B cell (primary cell): ENCODE measurements around the gene THUMPD3. TPM values are rescaled to one million over a fixed set of nuclear protein-coding genes. Genes with fewer than 3 reads are reported as not detected.

Source experiments
- ATAC-seq: fragments of 200-7000 bp; cut with Tn5 transposase; one replicate; pipeline ENCODE4 v1.10.0; 2021; ENCODE audit warnings: low read depth, mild to moderate bottlenecking, moderate number of reproducible peaks, moderate library complexity
- CTCF ChIA-PET: fragments of 350-600 bp; sonication (Branson Sonifier 250); formaldehyde crosslinking; loops from one replicate; lab custom pipeline; 2021; ENCODE audit warnings: antibody characterized with exemption, inconsistent platforms; lab: Charles Lee
- POLR2A ChIA-PET: fragments of 350-600 bp; sonication (Branson Sonifier 250); formaldehyde crosslinking; loops from one replicate; lab custom pipeline; 2021; ENCODE audit warnings: antibody characterized with exemption; lab: Charles Lee
- DNase-seq: peaks from one replicate; pipeline ENCODE4 v3.0.0; 2013
- H2AFZ ChIP-seq: 2 replicates; pipeline ENCODE4 v1.6.1; 2012; ENCODE audit warnings: mild to moderate bottlenecking, low read depth, low read length; ENCODE audit not compliant: insufficient read depth, poor library complexity, severe bottlenecking
- H3K27ac ChIP-seq, 2 donors: 1 replicate in 1 of 2; 2 replicates in 1 of 2; pipeline ENCODE4 v1.5.1; 2012 to 2013; ENCODE audit warnings: low read length in 2 of 2, mild to moderate bottlenecking in 2 of 2, moderate library complexity in 1 of 2
- H3K27me3 ChIP-seq, 4 experiments: fragments of 200-600 bp in 1 of 4; sonication (generic) in 1 of 4; replicated peaks in 1 of 4; 1 replicate in 2 of 4; 2 replicates in 2 of 4; pipeline versions ENCODE4 v1.6.1 to v1.7.0; 2013 to 2016; ENCODE audit warnings: low read length in 3 of 4, mild to moderate bottlenecking in 2 of 4, mixed read lengths in 1 of 4, moderate library complexity in 1 of 4; ENCODE audit not compliant: insufficient read depth in 4 of 4, control insufficient read depth in 3 of 4; ENCODE audit errors: control extremely low read depth in 1 of 4
- H3K36me3 ChIP-seq, 2 experiments: replicated peaks in 1 of 2; 1 replicate in 1 of 2; 2 replicates in 1 of 2; pipeline versions ENCODE4 v1.6.1 to v1.7.1; 2013; ENCODE audit warnings: low read length in 1 of 2; ENCODE audit not compliant: insufficient read depth in 2 of 2, control insufficient read depth in 1 of 2; ENCODE audit errors: control extremely low read depth in 1 of 2, extremely low read depth in 1 of 2
- H3K4me1 ChIP-seq, 2 donors: fragments of 200-600 bp in 1 of 2; sonication (generic) in 1 of 2; 1 replicate in 1 of 2; 2 replicates in 1 of 2; pipeline versions ENCODE4 v1.5.1 to v1.6.1; 2013 to 2017; ENCODE audit warnings: low read length in 2 of 2; ENCODE audit not compliant: control insufficient read depth in 2 of 2, insufficient read depth in 2 of 2
- H3K4me2 ChIP-seq: replicated peaks from 2 replicates; pipeline ENCODE3; 2012; ENCODE audit warnings: mild to moderate bottlenecking, low read depth, low read length; ENCODE audit not compliant: poor library complexity, severe bottlenecking
- H3K4me3 ChIP-seq, 5 experiments: fragments of 200-600 bp in 1 of 5; sonication (generic) in 1 of 5; 1 replicate in 3 of 5; 2 replicates in 2 of 5; pipeline versions ENCODE4 v1.5.1 to v1.7.0; 2011 to 2016; ENCODE audit warnings: low read length in 4 of 5, mild to moderate bottlenecking in 4 of 5, low read depth in 2 of 5, control low read depth in 1 of 5, moderate library complexity in 1 of 5; ENCODE audit not compliant: insufficient read depth in 1 of 5; ENCODE audit errors: control extremely low read depth in 1 of 5, extremely low read depth in 1 of 5
- H3K79me2 ChIP-seq: fragments of 200-600 bp; sonication (generic); one replicate; pipeline ENCODE4 v1.6.0; 2016; ENCODE audit warnings: low read length; ENCODE audit not compliant: control insufficient read depth, insufficient read depth
- H3K9ac ChIP-seq: fragments of 200-600 bp; sonication (generic); 2 replicates; pipeline ENCODE4 v1.6.1; 2017; ENCODE audit warnings: mild to moderate bottlenecking, low read length, moderate library complexity
- H3K9me3 ChIP-seq, 3 donors: one replicate each; pipeline versions ENCODE4 v1.6.1 to v1.7.1; 2013; ENCODE audit warnings: low read length in 2 of 3; ENCODE audit not compliant: control insufficient read depth in 2 of 3, insufficient read depth in 1 of 3; ENCODE audit errors: control extremely low read depth in 1 of 3
- H4K20me1 ChIP-seq: 2 replicates; pipeline ENCODE4 v1.6.0; 2012; ENCODE audit warnings: mild to moderate bottlenecking, low read length; ENCODE audit not compliant: insufficient read depth, control insufficient read depth, poor library complexity, severe bottlenecking
- H3K27ac Mint-ChIP-seq: one replicate; pipeline ENCODE4 v1.8.0; 2021; ENCODE audit warnings: mixed read lengths
- H3K27me3 Mint-ChIP-seq: one replicate; pipeline ENCODE4 v1.8.0; 2021; ENCODE audit warnings: mixed read lengths
- H3K4me1 Mint-ChIP-seq: one replicate; pipeline ENCODE4 v1.8.0; 2021; ENCODE audit warnings: mixed read lengths
- H3K4me3 Mint-ChIP-seq: one replicate; pipeline ENCODE4 v1.8.0; 2021; ENCODE audit warnings: mixed read lengths
- H3K9me3 Mint-ChIP-seq: one replicate; pipeline ENCODE4 v1.8.0; 2022; ENCODE audit warnings: mixed read lengths; ENCODE audit not compliant: insufficient read depth
- EZH2 ChIP-seq: IDR thresholded peaks from 2 replicates; pipeline ENCODE4 v1.6.1; 2012; ENCODE audit warnings: borderline replicate concordance, low read depth, mild to moderate bottlenecking, moderate library complexity, low read length; ENCODE audit not compliant: insufficient read depth, poor library complexity, severe bottlenecking
- WGBS: methylation state at CpG from one replicate; pipeline ENCODE4 v1.1.5; 2013; ENCODE audit warnings: missing lambda C conversion rate; ENCODE audit not compliant: insufficient coverage; 5-methylcytosine and 5-hydroxymethylcytosine counted together
- intact Hi-C: fragments of 100-400 bp; cut with micrococcal nuclease; formaldehyde crosslinking; loops from one replicate; pipeline ENCODE4 v1.10.0; 2022
- polyA plus RNA-seq: library from polyadenylated mRNA; depleted of rRNA; stranded (reverse); fragments of >200 nt; gene quantifications from 2 replicates; pipeline ENCODE4 v1.2.3, GENCODE V29; 2012
- total RNA-seq, 2 donors: library from RNA; stranded (reverse); fragments of 120-200 nt in 1 of 2; gene quantifications; 1 replicate in 1 of 2; 2 replicates in 1 of 2; pipeline versions ENCODE4 v1.2.3 to v1.2.4, GENCODE V29; 2013 to 2022
- TF ChIP-seq, protein P1 (sequence below): fragments of 200-600 bp; IDR thresholded peaks from one replicate; pipeline ENCODE4 v1.8.0; 2022; ENCODE audit warnings: antibody characterized with exemption, mild to moderate bottlenecking

Gene THUMPD3
- total and polyA plus RNA-seq, 2 donors (not counting 1 experiment from before 2014, with no cell fraction given) = 10.1 to 32.1 TPM

DNA sequence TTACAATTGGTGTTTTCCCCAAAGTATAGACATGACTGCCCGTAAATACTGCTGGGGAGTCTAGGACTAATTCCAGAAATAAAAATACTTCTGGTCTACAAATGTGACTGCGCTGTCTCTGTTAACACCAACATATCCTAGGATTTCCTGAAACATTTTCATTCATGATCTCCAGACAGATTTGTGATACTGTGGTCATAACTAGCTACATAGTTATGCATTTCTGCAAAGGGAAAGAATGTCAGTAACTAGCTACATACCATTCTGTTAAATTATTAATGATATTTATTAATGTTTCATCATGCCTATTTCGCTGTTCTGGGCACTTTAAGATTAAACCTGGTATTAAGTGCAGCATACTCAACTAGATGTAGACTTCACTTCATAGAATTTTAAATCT is 67.9 kb downstream of the THUMPD3 start:
- ATAC-seq (no peak), DNase-seq (no peak)
- no peak overlapping the region for H3K27ac Mint-ChIP-seq
- POLR2A ChIA-PET = no interaction called here
- peaks cover 3% of the 10 kb centered on the region for H3K4me1 Mint-ChIP-seq
- TF ChIP-seq, protein P1, sequence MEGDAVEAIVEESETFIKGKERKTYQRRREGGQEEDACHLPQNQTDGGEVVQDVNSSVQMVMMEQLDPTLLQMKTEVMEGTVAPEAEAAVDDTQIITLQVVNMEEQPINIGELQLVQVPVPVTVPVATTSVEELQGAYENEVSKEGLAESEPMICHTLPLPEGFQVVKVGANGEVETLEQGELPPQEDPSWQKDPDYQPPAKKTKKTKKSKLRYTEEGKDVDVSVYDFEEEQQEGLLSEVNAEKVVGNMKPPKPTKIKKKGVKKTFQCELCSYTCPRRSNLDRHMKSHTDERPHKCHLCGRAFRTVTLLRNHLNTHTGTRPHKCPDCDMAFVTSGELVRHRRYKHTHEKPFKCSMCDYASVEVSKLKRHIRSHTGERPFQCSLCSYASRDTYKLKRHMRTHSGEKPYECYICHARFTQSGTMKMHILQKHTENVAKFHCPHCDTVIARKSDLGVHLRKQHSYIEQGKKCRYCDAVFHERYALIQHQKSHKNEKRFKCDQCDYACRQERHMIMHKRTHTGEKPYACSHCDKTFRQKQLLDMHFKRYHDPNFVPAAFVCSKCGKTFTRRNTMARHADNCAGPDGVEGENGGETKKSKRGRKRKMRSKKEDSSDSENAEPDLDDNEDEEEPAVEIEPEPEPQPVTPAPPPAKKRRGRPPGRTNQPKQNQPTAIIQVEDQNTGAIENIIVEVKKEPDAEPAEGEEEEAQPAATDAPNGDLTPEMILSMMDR = no peak
- no peak for TF ChIP-seq EZH2
- Histone ChIP-seq H2AFZ (no peak overlapping the region), H3K79me2 (peaks cover 85% of the 10 kb centered on the region), H3K36me3 (peaks cover 19 to 92% of the 10 kb centered on the region in 2 experiments), H3K4me1 (no peaks in the 10 kb centered on the region), H3K4me3 (no peak overlapping the region), H4K20me1 (peaks cover 58% of the 10 kb centered on the region), H3K9ac (no peak overlapping the region), H3K27ac (no peak overlapping the region), H3K9me3 (no peaks in the 10 kb centered on the region), H3K27me3 (no peaks in the 10 kb centered on the region), H3K4me2 (no peak overlapping the region)
- no peaks in the 10 kb centered on the region for H3K9me3 Mint-ChIP-seq
- WGBS = 100% methylated on average over 1 of the region's 3 CpGs
- H3K4me3 Mint-ChIP-seq = no peak overlapping the region
- H3K27me3 Mint-ChIP-seq = no peaks in the 10 kb centered on the region
- intact Hi-C loops = loop anchor here (5.0 kb wide), 1 partner anchor 33 kb away; the partner anchor contains the start of gene SETD5
- CTCF ChIA-PET = interaction anchor here (1.1 to 1.2 kb wide), 2 partner anchors 20 to 77 kb away, joined by 4 to 6 read pairs; no protein-coding TSS in a partner anchor

DNA sequence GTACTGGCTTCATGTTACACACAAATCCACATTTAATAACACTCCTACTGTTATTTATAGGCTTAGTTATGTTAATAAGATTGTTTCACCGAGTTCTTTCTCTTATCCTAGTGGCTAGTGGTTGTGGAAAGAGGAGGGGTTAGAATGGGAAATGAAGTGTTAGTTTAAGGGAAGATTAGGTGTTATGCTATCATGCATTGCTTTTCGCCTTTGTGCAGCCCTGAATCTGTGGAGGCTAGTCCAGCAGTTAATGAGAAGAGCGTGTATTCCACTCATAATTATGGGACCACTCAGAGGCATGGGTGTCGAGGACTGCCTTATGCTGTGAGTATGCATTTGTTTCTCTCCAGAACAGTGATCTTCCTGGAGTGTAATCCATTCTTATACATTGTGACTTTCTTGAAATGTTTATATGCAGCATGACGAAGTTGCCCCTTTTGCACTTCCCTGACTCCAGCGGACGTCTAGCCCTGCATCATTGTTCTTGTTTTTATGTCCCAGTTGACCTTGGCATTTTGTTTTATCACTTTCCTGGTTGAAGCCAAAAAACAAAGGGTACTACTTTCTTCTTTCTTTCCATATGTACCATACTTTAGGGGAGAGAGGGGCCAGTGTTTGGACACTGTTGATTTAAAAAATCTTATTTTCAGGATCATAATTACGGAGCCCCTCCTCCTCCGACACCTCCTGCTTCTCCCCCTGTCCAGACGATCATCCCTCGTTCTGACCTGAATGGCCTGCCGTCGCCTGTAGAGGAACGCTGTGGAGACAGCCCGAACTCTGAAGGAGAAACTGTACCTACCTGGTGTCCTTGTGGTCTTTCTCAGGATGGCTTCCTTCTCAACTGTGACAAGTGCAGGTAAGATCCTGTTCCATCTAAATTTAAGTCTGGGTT is 71.0 kb downstream of the THUMPD3 start:
- Mint-ChIP-seq H3K9me3 (no peaks in the 10 kb centered on the region), H3K27ac (no peak overlapping the region), H3K27me3 (no peaks in the 10 kb centered on the region), H3K4me3 (no peak overlapping the region), H3K4me1 (peaks cover 3% of the 10 kb centered on the region)
- Histone ChIP-seq H3K4me1 (no peaks in the 10 kb centered on the region), H3K9me3 (no peaks in the 10 kb centered on the region), H4K20me1 (peaks cover 44% of the 10 kb centered on the region), H3K27me3 (no peaks in the 10 kb centered on the region), H2AFZ (no peak overlapping the region), H3K79me2 (peaks cover 59% of the 10 kb centered on the region), H3K36me3 (peaks cover 32 to 96% of the 10 kb centered on the region in 2 experiments), H3K4me3 (no peak overlapping the region), H3K4me2 (no peak overlapping the region), H3K27ac (no peak overlapping the region), H3K9ac (no peak overlapping the region)
- WGBS = 100% methylated on average over 11 of the region's 15 CpGs
- TF ChIP-seq, protein P1 = no peak
- no peak for TF ChIP-seq EZH2
- DNase-seq (no peak), ATAC-seq (no peak)
- CTCF ChIA-PET = interaction anchor here (1.2 to 1.7 kb wide), 2 partner anchors 12 to 81 kb away, joined by 3 to 4 read pairs; no protein-coding TSS in a partner anchor
- intact Hi-C loops = loop anchor here (5.0 kb wide), 1 partner anchor 37 kb away; the partner anchor contains the start of gene SETD5
- POLR2A ChIA-PET = no interaction called here
